A673 (cell line): ENCODE data around the gene GNAS-AS1.

Experiments
- CTCF ChIP-seq: fragments of 300-800, 200-600 bp; sonication (generic); conservative IDR thresholded peaks from 2 replicates; pipeline ENCODE4 v1.5.1; 2017; ENCODE audit warnings: low read depth, mild to moderate bottlenecking, antibody characterized with exemption, low read length, moderate library complexity, mixed read lengths
- EZH2 ChIP-seq: fragments of 200-600 bp; sonication (generic); IDR thresholded peaks from 2 replicates; pipeline ENCODE4 v1.6.1; 2017; ENCODE audit warnings: borderline replicate concordance, low read depth, mild to moderate bottlenecking, mixed read lengths, antibody characterized with exemption, low read length; ENCODE audit not compliant: poor library complexity, severe bottlenecking

GRCh38 chr20:58842276-58842675 is 8.4 kb downstream of the GNAS-AS1 start:
- TF ChIP-seq CTCF (no peak), EZH2 (no peak)
